ENCODE measurements around the gene MIPOL1.

MIPOL1 gene

GRCh38 chr14:37539992-37540391, 342.3 kb downstream of the MIPOL1 start:
- no peak for TF ChIP-seq CTCF (IDR thresholded peaks at IDR 0.05; ENCODE audit: insufficient read depth, low read depth, low read length, missing control alignments)
- DNase-seq (ENCODE audit: low read depth) = no peak
- H3K4me3 ChIP-seq (ENCODE audit: low read length) = no peak overlapping the region

GRCh38 chr14:37544407-37544806, 346.7 kb downstream of the MIPOL1 start:
- TF ChIP-seq CTCF (IDR thresholded peaks at IDR 0.05; ENCODE audit: insufficient read depth, low read depth, low read length, missing control alignments) = no peak
- no peak overlapping the region for H3K4me3 ChIP-seq (ENCODE audit: low read length)
- peak; percentile 20 for DNase-seq (ENCODE audit: low read depth)

GRCh38 chr14:37545174-37545573, 347.4 kb downstream of the MIPOL1 start:
- no peak for TF ChIP-seq CTCF (IDR thresholded peaks at IDR 0.05; ENCODE audit: insufficient read depth, low read depth, low read length, missing control alignments)
- no peak overlapping the region for H3K4me3 ChIP-seq (ENCODE audit: low read length)
- DNase-seq (ENCODE audit: low read depth) = peak; percentile 24

DNA sequence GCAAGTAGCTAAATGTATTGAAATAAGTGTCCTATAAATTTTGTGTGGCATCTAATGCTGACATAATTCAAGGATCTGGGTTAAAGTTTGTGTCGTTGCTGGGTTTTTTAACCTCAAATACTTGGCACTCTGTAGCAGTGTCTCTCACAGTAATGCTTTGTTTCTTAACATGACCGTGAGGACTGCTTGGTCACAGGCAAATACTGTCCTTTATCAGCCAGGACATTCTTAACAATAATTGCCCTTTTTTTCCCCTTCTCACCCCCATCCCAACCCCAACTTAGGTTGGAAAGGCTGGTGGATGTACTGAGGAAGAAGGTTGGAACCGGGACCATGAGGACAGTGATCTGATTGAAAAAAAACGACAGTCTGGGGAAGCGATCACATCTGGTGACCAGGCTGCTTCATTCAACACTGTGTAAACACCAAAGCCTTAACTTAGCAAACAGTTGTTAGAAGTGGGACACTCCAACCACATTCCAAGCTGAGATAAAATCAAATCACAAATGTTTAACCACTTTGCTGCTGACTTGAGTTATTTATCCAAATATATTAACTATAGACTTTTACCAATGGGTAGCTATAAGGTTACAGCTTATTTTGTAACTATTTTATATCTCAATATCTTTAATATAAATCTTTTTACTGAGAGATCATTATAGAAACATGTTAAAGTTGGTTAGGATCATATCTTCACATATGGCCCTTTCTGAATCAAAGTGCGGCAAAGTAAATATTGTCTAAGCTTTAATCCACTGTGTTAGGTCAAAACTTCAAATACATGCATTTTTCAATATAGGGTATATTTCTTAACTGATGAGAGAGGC, 349.1 kb downstream of the MIPOL1 start:
- no peak overlapping the region for H3K4me3 ChIP-seq (ENCODE audit: low read length)
- no peak for TF ChIP-seq CTCF (IDR thresholded peaks at IDR 0.05; ENCODE audit: insufficient read depth, low read depth, low read length, missing control alignments)
- DNase-seq (ENCODE audit: low read depth) = no peak

DNA sequence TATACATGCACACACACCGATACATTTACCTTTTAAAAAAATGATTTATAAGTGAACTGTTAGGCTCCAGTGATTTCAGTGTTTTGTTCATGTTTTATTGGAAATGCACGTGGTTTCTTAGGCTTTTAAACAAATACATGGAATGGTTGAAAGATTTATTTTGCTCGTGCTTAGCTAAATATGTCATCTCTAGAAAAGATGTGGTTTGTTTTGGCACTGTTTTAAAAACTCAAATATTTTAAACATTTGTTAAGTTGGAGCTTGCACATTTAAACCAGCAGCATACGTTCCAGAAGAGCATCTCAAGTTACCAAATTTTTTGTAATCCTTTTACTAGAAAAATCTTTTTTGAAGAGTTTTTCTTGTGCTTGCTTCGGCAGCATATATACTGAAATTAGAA, 352.8 kb downstream of the MIPOL1 start:
- no peak overlapping the region for H3K4me3 ChIP-seq (ENCODE audit: low read length)
- DNase-seq (ENCODE audit: low read depth) = no peak
- no peak for TF ChIP-seq CTCF (IDR thresholded peaks at IDR 0.05; ENCODE audit: insufficient read depth, low read depth, low read length, missing control alignments)

DNA sequence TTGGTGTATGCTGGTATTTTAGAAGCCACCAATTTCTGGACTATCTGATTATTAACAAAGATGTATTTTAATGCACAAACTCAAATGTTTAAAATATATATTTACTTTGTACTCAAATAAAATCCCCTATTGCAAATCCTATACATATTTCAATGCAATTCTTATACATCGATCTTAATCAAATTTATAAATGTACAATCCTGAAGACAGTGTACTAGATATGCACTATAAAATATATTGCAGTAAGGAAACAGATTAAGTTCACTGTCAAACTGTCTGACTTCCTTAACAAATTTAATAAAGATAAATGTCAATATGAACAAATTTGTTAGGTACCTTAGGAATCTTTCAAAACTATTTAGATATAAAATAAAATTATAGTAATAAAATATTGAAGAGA, 353.4 kb downstream of the MIPOL1 start:
- TF ChIP-seq CTCF (IDR thresholded peaks at IDR 0.05; ENCODE audit: insufficient read depth, low read depth, low read length, missing control alignments) = no peak
- no peak overlapping the region for H3K4me3 ChIP-seq (ENCODE audit: low read length)
- no peak for DNase-seq (ENCODE audit: low read depth)
